GM18505 (cell line): ENCODE data around the gene RNF141.

ENCODE experiments used
- ATAC-seq: cut with Tn5 transposase; IDR thresholded peaks from one replicate; pipeline ENCODE4 v1.9.1; 2021; ENCODE audit not compliant: unreplicated experiment
- POLR2A ChIP-seq: IDR thresholded peaks from 4 replicates; pipeline ENCODE4 v1.6.1; 2011; ENCODE audit warnings: borderline replicate concordance; ENCODE audit not compliant: insufficient read depth, insufficient read length; ENCODE audit errors: extremely low read depth

Gene RNF141

GRCh38 chr11:10503221-10503620 lies 37.8 kb downstream of the RNF141 start:
- ATAC-seq = no peak
- no peak for TF ChIP-seq POLR2A

GRCh38 chr11:10502770-10503169 lies 38.2 kb downstream of the RNF141 start:
- TF ChIP-seq POLR2A = no peak
- ATAC-seq = no peak

- ATAC-seq = no peak
- TF ChIP-seq POLR2A = no peak
Observed at GRCh38 chr11:10502065-10502680, 38.8 kb downstream of the RNF141 start.

- no peak for TF ChIP-seq POLR2A
- ATAC-seq = no peak
Observed at GRCh38 chr11:10500757-10501684, 40.0 kb downstream of the RNF141 start.

GRCh38 chr11:10499874-10500601 lies 40.9 kb downstream of the RNF141 start:
- no peak for TF ChIP-seq POLR2A
- no peak for ATAC-seq

GRCh38 chr11:10499452-10499851 lies 41.5 kb downstream of the RNF141 start:
- no peak for ATAC-seq
- no peak for TF ChIP-seq POLR2A

GRCh38 chr11:10498426-10499250 lies 42.3 kb downstream of the RNF141 start:
- ATAC-seq = no peak
- no peak for TF ChIP-seq POLR2A

- no peak for TF ChIP-seq POLR2A
- ATAC-seq = no peak
Observed at GRCh38 chr11:10498022-10498400, 43.0 kb downstream of the RNF141 start.

GRCh38 chr11:10497371-10498021 lies 43.5 kb downstream of the RNF141 start:
- no peak for ATAC-seq
- no peak for TF ChIP-seq POLR2A

GRCh38 chr11:10496296-10496936 lies 44.6 kb downstream of the RNF141 start:
- no peak for TF ChIP-seq POLR2A
- no peak for ATAC-seq

GRCh38 chr11:10495464-10495786 lies 45.6 kb downstream of the RNF141 start:
- no peak for ATAC-seq
- TF ChIP-seq POLR2A = no peak
